GM23248 (cell line): ENCODE results near the gene TM4SF4.

ENCODE experiments used
- EZH2 ChIP-seq: fragments of 200-600 bp; sonication (generic); IDR thresholded peaks from 2 replicates; pipeline ENCODE4 v1.6.1; 2018; ENCODE audit warnings: antibody characterized with exemption, mild to moderate bottlenecking; ENCODE audit not compliant: insufficient read depth, poor library complexity, severe bottlenecking
- EZH2phosphoT487 ChIP-seq: fragments of 200-600 bp; sonication (generic); IDR thresholded peaks from 2 replicates; pipeline ENCODE4 v1.6.1; 2018; ENCODE audit warnings: antibody characterized with exemption, moderate library complexity, mild to moderate bottlenecking, low read depth; ENCODE audit not compliant: insufficient read depth

DNA sequence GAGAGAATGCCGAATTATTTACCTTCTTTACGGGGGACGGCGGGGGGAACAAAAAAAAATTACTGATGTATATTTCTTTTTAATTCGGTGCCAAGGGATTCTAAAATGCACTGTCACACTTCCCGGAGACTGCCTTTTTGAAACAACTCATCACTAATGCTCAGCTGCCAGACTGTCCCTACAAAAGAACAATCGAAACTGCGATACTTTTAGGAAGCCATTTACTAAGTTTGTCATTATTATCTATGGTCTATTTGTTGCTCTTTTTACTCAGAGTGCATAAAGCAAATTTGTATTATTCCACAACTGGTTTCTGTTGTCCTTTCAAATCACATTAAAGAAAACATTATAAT is 60.8 kb downstream of the TM4SF4 start:
- TF ChIP-seq EZH2 (no peak), EZH2phosphoT487 (no peak)
